Measurements from ENCODE around the gene HERC3.

The HERC3 gene

DNA sequence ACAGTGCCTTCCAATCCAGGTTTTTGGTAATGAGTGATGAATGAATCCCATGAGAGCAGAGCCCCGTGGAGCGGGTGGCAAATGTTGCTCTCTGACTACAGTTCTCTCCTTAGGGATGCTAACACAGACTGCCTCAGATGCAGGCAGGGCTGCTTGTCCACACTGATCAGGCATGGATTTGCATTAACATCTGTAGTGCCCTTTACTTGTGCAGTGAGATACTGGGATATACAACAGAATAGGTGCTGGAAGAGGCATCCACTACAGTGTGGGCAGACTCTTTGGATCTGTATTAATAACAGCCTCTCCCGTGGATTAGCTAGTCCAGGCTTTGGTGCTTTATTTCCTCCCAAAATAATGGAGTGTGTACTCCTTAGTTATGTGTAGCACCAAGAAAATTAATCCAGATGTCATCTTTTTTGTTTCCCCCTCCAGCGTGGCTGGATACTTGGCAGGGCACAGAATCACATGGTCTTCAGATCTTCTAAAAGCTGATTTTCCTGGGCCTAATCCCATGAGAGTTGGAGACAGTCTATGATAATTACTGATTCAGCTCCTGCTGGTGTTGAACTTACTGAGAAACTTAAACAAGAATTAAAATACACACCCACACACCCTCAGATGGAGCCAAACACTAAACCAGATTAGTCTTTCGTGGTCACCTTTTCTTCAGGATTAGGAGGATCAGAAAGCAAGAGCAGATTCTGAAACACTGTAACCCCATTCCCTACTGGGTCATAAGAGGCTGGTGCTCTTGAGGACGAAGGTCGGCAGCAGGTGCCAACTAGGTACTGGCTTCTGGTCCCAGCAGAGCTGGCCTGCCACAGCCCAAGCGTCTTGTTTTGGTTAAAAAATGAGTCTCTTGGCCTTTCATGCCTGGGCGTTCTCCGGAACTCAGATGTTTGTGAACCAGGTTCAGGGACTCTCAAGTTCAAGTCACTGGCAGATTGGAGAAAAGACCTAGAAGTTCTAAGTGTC is 128.5 kb downstream of the HERC3 start:
- Histone ChIP-seq H3K4me1 (ENCODE audit: control insufficient read depth, insufficient read depth, low read length) (peaks cover 8% of the 10 kb centered on the region), H3K27me3 (ENCODE audit: control insufficient read depth, insufficient read depth, low read length) (no peaks in the 10 kb centered on the region), H3K27ac (ENCODE audit: low read depth, low read length) (no peak overlapping the region)

DNA sequence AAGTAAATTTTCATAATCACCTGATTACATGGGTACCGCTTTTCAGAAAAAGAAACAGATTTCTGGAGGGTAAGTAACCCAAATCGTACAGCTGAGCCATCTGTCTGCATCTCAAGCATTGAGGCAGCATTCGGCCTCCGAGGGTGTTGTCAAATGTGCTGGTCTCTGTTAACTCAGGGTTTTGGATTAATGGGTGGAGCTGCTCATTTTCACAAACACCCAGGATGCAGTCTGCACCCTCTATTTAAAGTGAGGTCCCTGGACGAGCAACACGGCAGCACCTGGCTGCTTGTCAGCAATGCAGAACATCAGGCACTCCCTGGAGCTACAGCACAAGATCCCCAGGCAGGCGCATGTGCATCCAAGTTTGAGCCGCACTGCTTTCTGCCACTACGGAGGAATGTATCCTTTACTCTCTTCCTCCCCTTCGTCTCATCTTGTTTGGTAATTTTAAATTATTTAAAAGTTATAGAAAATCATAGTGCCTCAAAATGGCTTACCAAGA is 130.0 kb downstream of the HERC3 start:
- no peaks in the 10 kb centered on the region for H3K27me3 ChIP-seq (ENCODE audit: control insufficient read depth, insufficient read depth, low read length)
- H3K36me3 ChIP-seq (ENCODE audit: control insufficient read depth, insufficient read depth, low read length), result peaks cover 3% of the 10 kb centered on the region; the same call in 1 of the 2 replicates
- H3K27ac ChIP-seq (ENCODE audit: low read depth, low read length), result no peak overlapping the region

More for the DNA sequence above, 128.5 kb downstream of the HERC3 start:
- no peak overlapping the region for H3K9ac ChIP-seq (ENCODE audit: low read depth, low read length)
- no peak overlapping the region for H3K4me3 ChIP-seq (ENCODE audit: low read depth, low read length)
- 0 out of 2 replicates have a peak, but pooled peaks cover 4% of the 10 kb centered on the region for H3K9me3 ChIP-seq (ENCODE audit: control insufficient read depth, insufficient read depth, low read length)
- no peaks in the 10 kb centered on the region for H3K36me3 ChIP-seq (ENCODE audit: control insufficient read depth, insufficient read depth, low read length)

DNA sequence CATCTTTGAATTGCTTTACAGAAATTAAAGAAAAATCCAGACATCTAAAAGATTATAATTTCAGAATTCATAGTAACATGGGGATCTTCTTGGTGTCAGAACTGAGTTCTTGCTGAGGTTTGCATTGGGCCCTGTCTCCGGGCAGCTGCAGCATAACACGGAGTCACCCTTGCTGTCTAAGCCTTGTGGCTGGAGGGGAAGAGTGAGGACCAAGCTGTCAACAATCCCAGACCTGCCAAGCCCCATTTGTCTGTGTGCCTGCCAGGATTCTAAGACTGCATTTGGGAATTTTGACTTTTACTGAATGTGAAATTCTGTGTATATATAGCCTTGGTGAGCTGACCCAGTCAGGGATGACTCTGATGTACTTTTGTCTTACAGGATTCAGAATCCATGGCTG is 130.5 kb downstream of the HERC3 start:
- Histone ChIP-seq H3K27me3 (ENCODE audit: control insufficient read depth, insufficient read depth, low read length) (no peaks in the 10 kb centered on the region), H3K9me3 (ENCODE audit: control insufficient read depth, insufficient read depth, low read length) (no peaks in the 10 kb centered on the region), H3K27ac (ENCODE audit: low read depth, low read length) (no peak overlapping the region), H3K4me1 (ENCODE audit: control insufficient read depth, insufficient read depth, low read length) (peaks cover 8% of the 10 kb centered on the region), H3K4me3 (ENCODE audit: low read depth, low read length) (no peak overlapping the region), H3K9ac (ENCODE audit: low read depth, low read length) (no peak overlapping the region), H3K36me3 (ENCODE audit: control insufficient read depth, insufficient read depth, low read length) (peaks cover 8% of the 10 kb centered on the region)

More for the DNA sequence above, 130.0 kb downstream of the HERC3 start:
- H3K9ac ChIP-seq (ENCODE audit: low read depth, low read length), result no peak overlapping the region
- 0 out of 2 replicates have a peak, but pooled peaks cover under 1% of the 10 kb centered on the region for H3K9me3 ChIP-seq (ENCODE audit: control insufficient read depth, insufficient read depth, low read length)
- peaks cover 8% of the 10 kb centered on the region for H3K4me1 ChIP-seq (ENCODE audit: control insufficient read depth, insufficient read depth, low read length)
- no peak overlapping the region for H3K4me3 ChIP-seq (ENCODE audit: low read depth, low read length)

DNA sequence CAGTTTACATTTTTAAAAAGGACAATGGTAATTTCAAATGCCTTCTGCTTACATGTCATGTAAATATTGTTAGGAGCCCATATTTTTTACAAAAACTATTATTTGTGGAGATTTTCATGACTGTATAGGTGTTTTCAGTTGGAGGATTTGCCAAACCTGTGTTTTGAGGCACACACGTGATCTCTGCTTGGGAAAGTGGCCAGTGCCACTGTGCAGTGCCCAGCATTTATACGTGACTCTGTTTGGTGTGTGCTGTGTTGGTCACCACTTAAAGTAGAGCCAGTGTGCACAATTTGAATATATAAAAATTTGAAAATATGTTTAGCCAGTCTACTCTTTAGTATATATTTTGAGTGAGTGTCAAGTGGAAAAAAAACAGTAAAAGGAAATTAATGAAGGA is 132.1 kb downstream of the HERC3 start:
- no peaks in the 10 kb centered on the region for H3K9me3 ChIP-seq (ENCODE audit: control insufficient read depth, insufficient read depth, low read length)
- H3K27me3 ChIP-seq (ENCODE audit: control insufficient read depth, insufficient read depth, low read length), result no peaks in the 10 kb centered on the region
- H3K27ac ChIP-seq (ENCODE audit: low read depth, low read length), result no peak overlapping the region
- peaks cover 20% of the 10 kb centered on the region for H3K36me3 ChIP-seq (ENCODE audit: control insufficient read depth, insufficient read depth, low read length)
- H3K4me3 ChIP-seq (ENCODE audit: low read depth, low read length), result no peak overlapping the region
- H3K4me1 ChIP-seq (ENCODE audit: control insufficient read depth, insufficient read depth, low read length), result peaks cover 8% of the 10 kb centered on the region
- no peak overlapping the region for H3K9ac ChIP-seq (ENCODE audit: low read depth, low read length)

DNA sequence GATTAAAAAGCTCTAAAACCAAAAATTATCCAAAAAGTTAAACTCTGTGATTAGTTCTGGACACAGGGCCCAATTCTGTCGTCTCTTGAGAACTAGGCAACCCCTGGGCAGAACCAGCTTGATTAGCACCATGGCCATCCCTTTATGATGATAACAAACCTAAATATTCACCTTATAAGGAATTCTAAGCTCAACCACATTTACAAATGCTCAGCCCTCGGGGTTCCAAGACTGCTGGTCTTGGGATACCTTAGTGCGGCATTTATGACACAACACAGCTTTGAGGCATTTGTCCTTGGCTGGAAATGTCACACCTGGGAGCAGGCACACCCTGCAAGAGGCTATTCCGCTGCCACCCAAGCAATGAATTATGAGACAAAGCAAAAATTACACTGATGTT is 132.9 kb downstream of the HERC3 start:
- no peak overlapping the region; the same call in 1 of the 2 replicates for H3K9ac ChIP-seq (ENCODE audit: low read depth, low read length)
- no peaks in the 10 kb centered on the region for H3K9me3 ChIP-seq (ENCODE audit: control insufficient read depth, insufficient read depth, low read length)
- no peak overlapping the region for H3K4me3 ChIP-seq (ENCODE audit: low read depth, low read length)
- no peak overlapping the region for H3K27ac ChIP-seq (ENCODE audit: low read depth, low read length)
- peaks cover 22% of the 10 kb centered on the region for H3K36me3 ChIP-seq (ENCODE audit: control insufficient read depth, insufficient read depth, low read length)
- no peaks in the 10 kb centered on the region for H3K27me3 ChIP-seq (ENCODE audit: control insufficient read depth, insufficient read depth, low read length)
- H3K4me1 ChIP-seq (ENCODE audit: control insufficient read depth, insufficient read depth, low read length), result peaks cover 8% of the 10 kb centered on the region

DNA sequence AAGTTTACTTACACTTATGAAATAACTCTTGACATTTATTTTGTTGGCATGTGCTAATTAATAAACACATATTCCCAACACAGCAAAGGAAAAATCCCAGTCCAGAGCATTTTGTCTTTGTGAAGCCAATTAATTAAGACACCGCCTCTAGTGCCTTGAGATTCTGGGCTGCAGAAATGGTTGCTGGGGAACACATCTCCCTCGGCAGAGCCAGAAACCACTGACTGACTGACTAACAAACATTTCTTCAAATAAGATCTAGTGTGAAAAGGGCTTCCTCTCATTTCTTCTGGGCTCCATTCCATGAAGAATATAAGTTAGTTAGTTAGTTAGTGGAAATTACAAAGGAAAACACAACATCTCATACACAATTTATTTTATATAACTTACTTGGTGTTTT is 133.7 kb downstream of the HERC3 start:
- Histone ChIP-seq H3K9me3 (ENCODE audit: control insufficient read depth, insufficient read depth, low read length) (no peaks in the 10 kb centered on the region), H3K36me3 (ENCODE audit: control insufficient read depth, insufficient read depth, low read length) (peaks cover 24% of the 10 kb centered on the region), H3K27ac (ENCODE audit: low read depth, low read length) (no peak overlapping the region), H3K9ac (ENCODE audit: low read depth, low read length) (no peak overlapping the region), H3K4me3 (ENCODE audit: low read depth, low read length) (no peak overlapping the region), H3K4me1 (ENCODE audit: control insufficient read depth, insufficient read depth, low read length) (peaks cover 8% of the 10 kb centered on the region), H3K27me3 (ENCODE audit: control insufficient read depth, insufficient read depth, low read length) (no peaks in the 10 kb centered on the region)

DNA sequence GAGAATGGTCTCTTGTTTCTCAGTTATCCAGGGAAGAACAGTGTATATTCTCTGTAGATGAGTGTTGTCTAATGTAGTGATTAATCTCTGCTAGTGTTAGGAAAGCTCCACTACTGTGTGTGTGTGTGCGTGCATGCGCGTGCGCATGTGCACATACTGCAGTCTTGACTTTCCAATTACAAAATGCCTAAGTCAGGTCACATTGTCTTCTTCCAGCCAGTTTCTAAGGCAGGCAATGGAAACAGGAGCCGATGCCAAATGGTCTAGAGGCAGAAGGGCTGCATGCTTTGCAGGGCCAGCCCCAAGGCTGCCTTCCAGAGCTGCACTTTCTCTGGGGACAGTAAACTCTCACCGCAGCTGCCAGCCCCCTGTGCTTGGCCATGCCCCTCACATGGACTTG is 135.9 kb downstream of the HERC3 start:
- H3K4me1 ChIP-seq (ENCODE audit: control insufficient read depth, insufficient read depth, low read length), result peaks cover 8% of the 10 kb centered on the region
- no peak overlapping the region for H3K27ac ChIP-seq (ENCODE audit: low read depth, low read length)
- H3K9me3 ChIP-seq (ENCODE audit: control insufficient read depth, insufficient read depth, low read length), result no peaks in the 10 kb centered on the region
- no peak overlapping the region for H3K9ac ChIP-seq (ENCODE audit: low read depth, low read length)
- H3K4me3 ChIP-seq (ENCODE audit: low read depth, low read length), result no peak overlapping the region
- H3K36me3 ChIP-seq (ENCODE audit: control insufficient read depth, insufficient read depth, low read length), result peaks cover 29% of the 10 kb centered on the region
- no peaks in the 10 kb centered on the region for H3K27me3 ChIP-seq (ENCODE audit: control insufficient read depth, insufficient read depth, low read length)

DNA sequence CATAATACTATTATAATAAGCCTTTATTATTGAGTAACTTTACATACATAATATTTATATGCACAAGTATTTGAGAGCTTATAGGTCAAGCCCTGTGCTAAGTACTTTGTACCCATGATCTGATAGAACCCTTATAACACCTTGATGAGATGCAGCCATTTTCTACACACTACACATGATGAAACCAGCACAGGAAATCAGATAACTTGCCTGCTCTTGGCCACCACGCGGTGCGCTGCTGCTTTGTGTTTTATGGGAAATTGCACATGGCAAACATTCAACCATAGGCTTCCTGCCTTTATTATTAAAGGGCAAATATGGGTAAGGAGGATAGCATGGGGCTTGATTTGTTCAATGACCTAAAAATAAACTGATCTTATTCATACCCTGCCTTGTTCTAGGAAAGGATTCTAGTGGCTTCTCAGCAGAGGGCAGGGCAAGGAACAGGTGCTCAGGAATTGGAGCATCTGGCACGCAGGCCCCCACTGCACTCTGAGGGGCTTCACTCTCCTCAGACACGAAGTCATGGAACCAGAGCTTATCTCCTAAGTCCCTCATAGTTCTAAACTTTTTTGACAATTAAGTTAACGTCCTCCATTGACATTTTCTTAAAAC is 137.0 kb downstream of the HERC3 start:
- no peaks in the 10 kb centered on the region for H3K27me3 ChIP-seq (ENCODE audit: control insufficient read depth, insufficient read depth, low read length)
- H3K9ac ChIP-seq (ENCODE audit: low read depth, low read length), result no peak overlapping the region
- H3K4me3 ChIP-seq (ENCODE audit: low read depth, low read length), result no peak overlapping the region
- H3K36me3 ChIP-seq (ENCODE audit: control insufficient read depth, insufficient read depth, low read length), result peaks cover 29% of the 10 kb centered on the region
- peaks cover 8% of the 10 kb centered on the region for H3K4me1 ChIP-seq (ENCODE audit: control insufficient read depth, insufficient read depth, low read length)
- no peak overlapping the region for H3K27ac ChIP-seq (ENCODE audit: low read depth, low read length)
- no peaks in the 10 kb centered on the region for H3K9me3 ChIP-seq (ENCODE audit: control insufficient read depth, insufficient read depth, low read length)

DNA sequence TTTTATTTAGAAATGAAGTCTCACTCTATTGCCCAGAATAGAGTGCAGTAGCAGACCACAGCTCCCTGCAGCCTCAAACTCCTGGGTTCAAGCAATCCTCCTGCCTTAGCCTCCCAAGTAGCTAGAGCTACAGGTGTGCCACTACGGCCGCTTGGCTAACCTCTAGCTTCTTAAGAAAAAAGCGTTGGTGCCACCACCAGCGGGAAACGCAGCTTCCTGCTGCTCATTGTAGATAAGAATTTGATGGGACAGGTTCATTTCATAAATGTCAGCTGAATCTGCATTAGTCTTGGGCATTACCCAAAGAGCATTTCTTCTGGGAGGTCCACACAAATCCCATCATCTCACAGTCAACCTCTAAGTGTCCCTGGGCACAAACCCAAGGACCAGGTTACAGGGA is 138.5 kb downstream of the HERC3 start:
- Histone ChIP-seq H3K27ac (ENCODE audit: low read depth, low read length) (no peak overlapping the region), H3K4me3 (ENCODE audit: low read depth, low read length) (no peak overlapping the region), H3K4me1 (ENCODE audit: control insufficient read depth, insufficient read depth, low read length) (no peaks in the 10 kb centered on the region), H3K36me3 (ENCODE audit: control insufficient read depth, insufficient read depth, low read length) (peaks cover 35% of the 10 kb centered on the region), H3K9me3 (ENCODE audit: control insufficient read depth, insufficient read depth, low read length) (no peaks in the 10 kb centered on the region), H3K27me3 (ENCODE audit: control insufficient read depth, insufficient read depth, low read length) (no peaks in the 10 kb centered on the region), H3K9ac (ENCODE audit: low read depth, low read length) (no peak overlapping the region)

DNA sequence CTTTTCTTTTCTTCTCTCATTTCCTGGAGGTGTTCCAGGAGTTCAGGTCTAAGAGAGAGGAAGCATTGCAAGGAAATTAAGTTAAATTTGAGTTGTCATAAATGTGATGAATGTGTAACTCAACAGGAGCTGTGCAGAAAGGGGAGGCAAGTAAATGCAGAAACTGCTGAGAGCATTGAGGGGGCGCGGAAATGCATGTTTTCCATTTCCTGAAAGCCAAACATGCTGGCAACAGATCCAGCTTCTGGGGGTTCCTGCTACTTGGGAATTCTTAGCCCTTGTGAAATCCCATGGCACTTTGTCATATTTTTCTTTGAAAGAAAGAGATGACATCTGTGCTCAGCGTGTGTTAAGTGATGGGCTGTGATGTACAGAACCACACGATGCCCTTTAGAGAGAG is 139.1 kb downstream of the HERC3 start:
- peaks cover 35% of the 10 kb centered on the region for H3K36me3 ChIP-seq (ENCODE audit: control insufficient read depth, insufficient read depth, low read length)

More for the DNA sequence above, 139.1 kb downstream of the HERC3 start:
- Histone ChIP-seq H3K4me3 (ENCODE audit: low read depth, low read length) (no peak overlapping the region), H3K27me3 (ENCODE audit: control insufficient read depth, insufficient read depth, low read length) (no peaks in the 10 kb centered on the region), H3K9me3 (ENCODE audit: control insufficient read depth, insufficient read depth, low read length) (no peaks in the 10 kb centered on the region), H3K9ac (ENCODE audit: low read depth, low read length) (no peak overlapping the region), H3K27ac (ENCODE audit: low read depth, low read length) (no peak overlapping the region), H3K4me1 (ENCODE audit: control insufficient read depth, insufficient read depth, low read length) (no peaks in the 10 kb centered on the region)
